SK-N-SH (cell line): ENCODE measurements around the gene BTBD18. TPM values are rescaled to one million over a fixed set of nuclear protein-coding genes. Genes with fewer than 3 reads are reported as not detected.

Source experiments
- CTCF ChIA-PET: fragments of 300-600, 350-600 bp; formaldehyde crosslinking; extraction: SDS; loops from one replicate; lab custom pipeline; 2021; lab: Yijun Ruan, JAX
- POLR2A ChIA-PET: fragments of 350-600 bp; sonication (Branson Sonifier 250); formaldehyde crosslinking; extraction: SDS; loops from one replicate; lab custom pipeline; 2020; ENCODE audit warnings: antibody characterized with exemption, inconsistent platforms; lab: Yijun Ruan, JAX
- DNase-seq: peaks from one replicate; pipeline ENCODE4 v3.0.0; 2012
- H2AFZ ChIP-seq: fragments of 200-600 bp; sonication (generic); 2 replicates; pipeline ENCODE4 v1.8.1; 2016; ENCODE audit warnings: antibody characterized with exemption, mild to moderate bottlenecking, low read depth
- H3F3A ChIP-seq: fragments of 200-600 bp; sonication (generic); replicated peaks from 2 replicates; pipeline ENCODE3; 2016; ENCODE audit warnings: antibody characterized with exemption, mild to moderate bottlenecking; ENCODE audit not compliant: insufficient read depth
- H3K27ac ChIP-seq, 2 experiments: fragments of 200-500 bp in 1 of 2; fragments of 200-600 bp in 1 of 2; sonication (Bioruptor generic) in 1 of 2; sonication (generic), shearing (Covaris generic) in 1 of 2; 2 replicates each; pipeline versions ENCODE4 v1.5.1 to v1.6.1; 2014 to 2016; ENCODE audit warnings: low read depth in 2 of 2, inconsistent platforms in 1 of 2, low read length in 1 of 2, mild to moderate bottlenecking in 1 of 2, mixed read lengths in 1 of 2
- H3K27me3 ChIP-seq: fragments of 200-600 bp; sonication (generic), shearing (Covaris generic); 2 replicates; pipeline ENCODE4 v1.6.1; 2016; ENCODE audit warnings: mixed run types; ENCODE audit not compliant: insufficient read depth
- H3K36me3 ChIP-seq, 2 experiments: fragments of 200-500 bp in 1 of 2; fragments of 200-600 bp in 1 of 2; sonication (Bioruptor generic) in 1 of 2; sonication (generic) in 1 of 2; replicated peaks in 1 of 2; 2 replicates each; pipeline versions ENCODE3 to v1.5.1; 2014 to 2016; ENCODE audit warnings: low read length in 1 of 2, mild to moderate bottlenecking in 1 of 2; ENCODE audit not compliant: insufficient read depth in 2 of 2, control insufficient read depth in 1 of 2
- H3K4me1 ChIP-seq, 2 experiments: fragments of 200-500 bp in 1 of 2; fragments of 200-600 bp in 1 of 2; sonication (Bioruptor generic) in 1 of 2; sonication (generic), shearing (Covaris generic) in 1 of 2; 2 replicates each; pipeline versions ENCODE4 v1.5.1 to v1.6.1; 2014 to 2016; ENCODE audit warnings: low read depth in 1 of 2, low read length in 1 of 2, mixed run types in 1 of 2; ENCODE audit not compliant: insufficient read depth in 2 of 2, control insufficient read depth in 1 of 2
- H3K4me2 ChIP-seq: fragments of 200-600 bp; sonication (generic), shearing (Covaris generic); 2 replicates; pipeline ENCODE4 v1.6.1; 2017; ENCODE audit warnings: mixed run types
- H3K4me3 ChIP-seq, 2 experiments: fragments of 200-500 bp in 1 of 2; fragments of 200-600 bp in 1 of 2; sonication (Bioruptor generic) in 1 of 2; sonication (generic), shearing (Covaris generic) in 1 of 2; 2 replicates each; pipeline versions ENCODE4 v1.5.1 to v1.8.1; 2014 to 2016; ENCODE audit warnings: low read depth in 2 of 2, inconsistent platforms in 1 of 2, low read length in 1 of 2, mild to moderate bottlenecking in 1 of 2, mixed read lengths in 1 of 2, moderate library complexity in 1 of 2
- H3K79me2 ChIP-seq: fragments of 200-600 bp; sonication (generic); 2 replicates; pipeline ENCODE4 v1.8.1; 2017; ENCODE audit warnings: mild to moderate bottlenecking; ENCODE audit not compliant: insufficient read depth
- H3K9ac ChIP-seq: fragments of 200-600 bp; sonication (generic); 2 replicates; pipeline ENCODE4 v1.6.1; 2017; ENCODE audit warnings: mixed run types
- H3K9me2 ChIP-seq: fragments of 200-600 bp; sonication (generic); 2 replicates; pipeline ENCODE4 v1.6.1; 2017; ENCODE audit warnings: mixed run types
- H3K9me3 ChIP-seq: fragments of 200-600 bp; sonication (generic); 2 replicates; pipeline ENCODE4 v1.6.1; 2017; ENCODE audit warnings: mixed run types, mild to moderate bottlenecking, moderate library complexity
- H4K20me1 ChIP-seq: fragments of 200-600 bp; sonication (generic); 2 replicates; pipeline ENCODE4 v1.6.1; 2017; ENCODE audit warnings: mild to moderate bottlenecking, mixed run types; ENCODE audit not compliant: insufficient read depth
- CHD2 ChIP-seq: fragments of 150-350 bp; IDR thresholded peaks from 2 replicates; pipeline ENCODE4 v1.6.1; 2018; ENCODE audit warnings: low read length; ENCODE audit not compliant: partially characterized antibody
- EP300 ChIP-seq, 2 experiments: IDR thresholded peaks; 2 replicates each; pipeline versions ENCODE4 v1.4.0 to v1.6.1; 2012; ENCODE audit warnings: borderline replicate concordance in 1 of 2, low read depth in 1 of 2, low read length in 1 of 2
- EZH2phosphoT487 ChIP-seq: fragments of 200-600 bp; sonication (generic); IDR thresholded peaks from 2 replicates; pipeline ENCODE4 v1.6.1; 2017; ENCODE audit warnings: low read depth, mixed run types, mild to moderate bottlenecking, antibody characterized with exemption, moderate library complexity, borderline replicate concordance
- FOXJ3 ChIP-seq: sonication (generic); formaldehyde crosslinking; IDR thresholded peaks from 2 replicates; pipeline ENCODE4 v1.5.1; 2020; ENCODE audit warnings: mild to moderate bottlenecking, missing genetic modification reagents
- FOXM1 ChIP-seq: IDR thresholded peaks from 2 replicates; pipeline ENCODE4 v1.4.0; 2012; ENCODE audit warnings: low read depth, mild to moderate bottlenecking
- GATA2 ChIP-seq: sonication (generic); formaldehyde crosslinking; IDR thresholded peaks from 2 replicates; pipeline ENCODE4 v1.5.0; 2020; ENCODE audit warnings: mild to moderate bottlenecking, missing genetic modification reagents
- IRF3 ChIP-seq: fragments of 150-350 bp; IDR thresholded peaks from 2 replicates; pipeline ENCODE4 v1.6.1; 2016; ENCODE audit warnings: mild to moderate bottlenecking, low read depth, low read length
- JUND ChIP-seq: IDR thresholded peaks from 2 replicates; pipeline ENCODE4 v1.4.0; 2012
- MAX ChIP-seq: IDR thresholded peaks from 2 replicates; pipeline ENCODE4 v1.4.0; 2012; ENCODE audit warnings: low read depth
- MEF2A ChIP-seq: IDR thresholded peaks from 2 replicates; pipeline ENCODE4 v1.4.0; 2012; ENCODE audit warnings: low read depth, borderline replicate concordance
- NRF1 ChIP-seq: IDR thresholded peaks from 2 replicates; pipeline ENCODE4 v1.6.1; 2012; ENCODE audit warnings: low read depth, mild to moderate bottlenecking, low read length
- SIN3A ChIP-seq: IDR thresholded peaks from 2 replicates; pipeline ENCODE4 v1.6.1; 2012; ENCODE audit warnings: low read depth, mild to moderate bottlenecking, low read length, moderate library complexity, borderline replicate concordance
- SMC3 ChIP-seq: IDR thresholded peaks from 2 replicates; pipeline ENCODE4 v1.6.1; 2012; ENCODE audit warnings: low read depth, low read length, improper control_type of control experiment
- TAF1 ChIP-seq: IDR thresholded peaks from 2 replicates; pipeline ENCODE4 v1.6.1; 2012; ENCODE audit warnings: low read depth, mild to moderate bottlenecking, low read length, moderate library complexity, borderline replicate concordance
- USF1 ChIP-seq: IDR thresholded peaks from 2 replicates; pipeline ENCODE4 v1.4.0; 2012; ENCODE audit warnings: low read depth, borderline replicate concordance
- YY1 ChIP-seq: IDR thresholded peaks from 2 replicates; pipeline ENCODE4 v1.4.0; 2012; ENCODE audit warnings: low read depth, mild to moderate bottlenecking
- ZBTB33 ChIP-seq: IDR thresholded peaks from 2 replicates; pipeline ENCODE4 v1.4.0; 2012; ENCODE audit warnings: low read depth, borderline replicate concordance
- WGBS: methylation state at CpG from one replicate; pipeline ENCODE4 v1.1.6; 2017; ENCODE audit warnings: low lambda C conversion rate; 5-methylcytosine and 5-hydroxymethylcytosine counted together
- polyA plus RNA-seq, 3 experiments: library from polyadenylated mRNA; depleted of rRNA; stranded (reverse); fragments of >200 nt; gene quantifications; 2 replicates each; pipeline ENCODE4 v1.2.3, GENCODE V29; 2012
- TF ChIP-seq, protein P1 (sequence below): IDR thresholded peaks from 2 replicates; pipeline ENCODE4; 2012
- TF ChIP-seq, protein P2 (sequence below): fragments of 200-600 bp; sonication (generic); IDR thresholded peaks from 2 replicates; pipeline ENCODE4 v1.6.1; 2017; ENCODE audit warnings: antibody characterized with exemption, mild to moderate bottlenecking, moderate library complexity

The BTBD18 gene
- polyA plus RNA-seq, 1 of the 3 experiments (the other 2 are of a cell fraction), result not detected

- no peaks in the 10 kb centered on the region for H3K9me2 ChIP-seq
- no peaks in the 10 kb centered on the region for H3K9me3 ChIP-seq
- ChIA-PET POLR2A (no interaction called here), CTCF (interaction anchor here (1.6 kb wide), 1 partner anchor 42 kb away, joined by 6 read pairs; the partner anchor contains the start of gene BTBD18)
- no peak for DNase-seq
- 85% methylated on average over 8 of the region's 8 CpGs for WGBS
- H3K27me3 ChIP-seq, result no peaks in the 10 kb centered on the region
- H2AFZ ChIP-seq, result no peak overlapping the region
- no peak overlapping the region for H3K27ac ChIP-seq
- H4K20me1 ChIP-seq, result 0 out of 2 replicates have a peak, but pooled peaks cover 7% of the 10 kb centered on the region
- peaks cover 10% of the 10 kb centered on the region for H3F3A ChIP-seq
- H3K4me1 ChIP-seq, result peaks cover 0 to 3% of the 10 kb centered on the region in 2 experiments; a peak in 3 of 4 replicates
- H3K4me3 ChIP-seq, result no peak overlapping the region
- TF ChIP-seq MAX (no peak), NRF1 (no peak), SMC3 (no peak), YY1 (no peak), JUND (no peak), EP300 (IDR thresholded peaks at IDR 0.05; ENCODE audit: borderline replicate concordance in 1 of 2, low read depth in 1 of 2, low read length in 1 of 2) (no peak), FOXJ3 (CRISPR knock-in tag) (no peak)
- TF ChIP-seq, protein P1, sequence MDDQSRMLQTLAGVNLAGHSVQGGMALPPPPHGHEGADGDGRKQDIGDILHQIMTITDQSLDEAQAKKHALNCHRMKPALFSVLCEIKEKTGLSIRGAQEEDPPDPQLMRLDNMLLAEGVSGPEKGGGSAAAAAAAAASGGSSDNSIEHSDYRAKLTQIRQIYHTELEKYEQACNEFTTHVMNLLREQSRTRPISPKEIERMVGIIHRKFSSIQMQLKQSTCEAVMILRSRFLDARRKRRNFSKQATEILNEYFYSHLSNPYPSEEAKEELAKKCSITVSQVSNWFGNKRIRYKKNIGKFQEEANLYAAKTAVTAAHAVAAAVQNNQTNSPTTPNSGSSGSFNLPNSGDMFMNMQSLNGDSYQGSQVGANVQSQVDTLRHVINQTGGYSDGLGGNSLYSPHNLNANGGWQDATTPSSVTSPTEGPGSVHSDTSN, result no peak
- no peak overlapping the region for H3K9ac ChIP-seq
- H3K79me2 ChIP-seq, result peaks cover 88% of the 10 kb centered on the region
- peaks cover 5 to 30% of the 10 kb centered on the region in 2 experiments for H3K36me3 ChIP-seq
- no peak overlapping the region for H3K4me2 ChIP-seq
These were observed 41.9 kb upstream of the BTBD18 start for GRCh38 chr11:57793351-57794115.

DNA sequence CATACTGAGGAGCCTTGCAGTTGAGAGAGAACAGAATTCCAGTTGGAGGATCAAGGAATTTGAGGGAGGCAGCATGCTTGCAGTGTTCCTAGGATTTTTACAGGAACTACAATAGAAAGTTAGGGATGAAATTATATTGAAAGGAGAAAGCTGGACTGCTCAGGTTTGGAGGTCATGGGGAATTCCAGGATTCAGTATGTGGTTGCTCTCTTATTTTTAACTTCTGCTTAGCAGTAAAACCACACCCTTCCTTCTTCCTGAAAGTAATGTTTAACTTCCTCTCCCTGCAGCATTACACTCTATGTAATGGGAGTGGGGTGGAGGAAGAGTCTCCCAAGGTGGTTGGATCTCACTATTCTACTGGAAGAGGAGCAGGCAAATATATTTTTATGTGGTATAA lies 41.3 kb upstream of the BTBD18 start:
- H4K20me1 ChIP-seq, result 0 out of 2 replicates have a peak, but pooled peaks cover 7% of the 10 kb centered on the region
- POLR2A ChIA-PET, result no interaction called here
- TF ChIP-seq ZBTB33 (no peak), CHD2 (no peak), MAX (no peak), FOXM1 (no peak), JUND (no peak), EZH2phosphoT487 (no peak), USF1 (no peak), SIN3A (no peak), IRF3 (no peak), GATA2 (CRISPR knock-in tag) (no peak), MEF2A (no peak), TAF1 (no peak)
- TF ChIP-seq, protein P2, sequence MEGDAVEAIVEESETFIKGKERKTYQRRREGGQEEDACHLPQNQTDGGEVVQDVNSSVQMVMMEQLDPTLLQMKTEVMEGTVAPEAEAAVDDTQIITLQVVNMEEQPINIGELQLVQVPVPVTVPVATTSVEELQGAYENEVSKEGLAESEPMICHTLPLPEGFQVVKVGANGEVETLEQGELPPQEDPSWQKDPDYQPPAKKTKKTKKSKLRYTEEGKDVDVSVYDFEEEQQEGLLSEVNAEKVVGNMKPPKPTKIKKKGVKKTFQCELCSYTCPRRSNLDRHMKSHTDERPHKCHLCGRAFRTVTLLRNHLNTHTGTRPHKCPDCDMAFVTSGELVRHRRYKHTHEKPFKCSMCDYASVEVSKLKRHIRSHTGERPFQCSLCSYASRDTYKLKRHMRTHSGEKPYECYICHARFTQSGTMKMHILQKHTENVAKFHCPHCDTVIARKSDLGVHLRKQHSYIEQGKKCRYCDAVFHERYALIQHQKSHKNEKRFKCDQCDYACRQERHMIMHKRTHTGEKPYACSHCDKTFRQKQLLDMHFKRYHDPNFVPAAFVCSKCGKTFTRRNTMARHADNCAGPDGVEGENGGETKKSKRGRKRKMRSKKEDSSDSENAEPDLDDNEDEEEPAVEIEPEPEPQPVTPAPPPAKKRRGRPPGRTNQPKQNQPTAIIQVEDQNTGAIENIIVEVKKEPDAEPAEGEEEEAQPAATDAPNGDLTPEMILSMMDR, result no peak

More for the DNA sequence above, 41.3 kb upstream of the BTBD18 start:
- no peak for DNase-seq
- Histone ChIP-seq H2AFZ (no peak overlapping the region), H3K79me2 (peaks cover 88% of the 10 kb centered on the region), H3K9ac (no peak overlapping the region), H3K36me3 (peaks cover 5 to 28% of the 10 kb centered on the region in 2 experiments), H3K9me3 (no peaks in the 10 kb centered on the region), H3K4me2 (no peak overlapping the region), H3K27me3 (no peaks in the 10 kb centered on the region), H3K9me2 (no peaks in the 10 kb centered on the region), H3K4me1 (no peaks in the 10 kb centered on the region; a peak in 2 of 4 replicates), H3K27ac (no peak overlapping the region), H3F3A (peaks cover 5% of the 10 kb centered on the region), H3K4me3 (no peak overlapping the region)
- CTCF ChIA-PET, result interaction anchor here (1.6 kb wide), 1 partner anchor 41 kb away, joined by 6 read pairs; the partner anchor contains the start of gene BTBD18
